Measurements from ENCODE around the gene SLC28A2. TPM values are rescaled to one million over a fixed set of nuclear protein-coding genes. Genes with fewer than 3 reads are reported as not detected.

SLC28A2 gene, protein sequence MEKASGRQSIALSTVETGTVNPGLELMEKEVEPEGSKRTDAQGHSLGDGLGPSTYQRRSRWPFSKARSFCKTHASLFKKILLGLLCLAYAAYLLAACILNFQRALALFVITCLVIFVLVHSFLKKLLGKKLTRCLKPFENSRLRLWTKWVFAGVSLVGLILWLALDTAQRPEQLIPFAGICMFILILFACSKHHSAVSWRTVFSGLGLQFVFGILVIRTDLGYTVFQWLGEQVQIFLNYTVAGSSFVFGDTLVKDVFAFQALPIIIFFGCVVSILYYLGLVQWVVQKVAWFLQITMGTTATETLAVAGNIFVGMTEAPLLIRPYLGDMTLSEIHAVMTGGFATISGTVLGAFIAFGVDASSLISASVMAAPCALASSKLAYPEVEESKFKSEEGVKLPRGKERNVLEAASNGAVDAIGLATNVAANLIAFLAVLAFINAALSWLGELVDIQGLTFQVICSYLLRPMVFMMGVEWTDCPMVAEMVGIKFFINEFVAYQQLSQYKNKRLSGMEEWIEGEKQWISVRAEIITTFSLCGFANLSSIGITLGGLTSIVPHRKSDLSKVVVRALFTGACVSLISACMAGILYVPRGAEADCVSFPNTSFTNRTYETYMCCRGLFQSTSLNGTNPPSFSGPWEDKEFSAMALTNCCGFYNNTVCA
- total RNA-seq, result not detected

DNA sequence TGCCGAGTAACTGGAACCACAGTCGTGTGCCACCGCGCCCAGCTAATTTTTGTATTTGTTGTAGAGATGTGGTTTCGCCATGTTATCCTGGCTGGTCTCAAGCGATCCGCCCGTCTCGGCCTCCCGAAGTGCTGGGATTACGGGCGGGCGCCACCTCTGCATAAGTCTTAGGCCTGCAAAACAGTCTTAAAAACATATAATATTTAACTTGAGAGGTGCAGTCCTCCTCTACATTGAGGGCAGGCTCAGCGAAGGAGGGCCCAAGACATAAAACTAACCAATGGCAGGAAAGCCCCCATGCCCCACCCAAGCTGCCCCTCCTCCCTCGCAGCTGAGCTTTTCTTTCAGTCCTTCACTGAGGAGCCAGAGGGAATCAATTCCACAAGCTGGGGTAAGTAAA, at the start of gene SLC28A2:
Gene SLC28A2, plus strand, starts transcription at position 347 of the 400 bp plus-strand sequence. CDS start 982 bp downstream, outside the sequence.
- DNase-seq (no peak), ATAC-seq (ENCODE audit: low read depth) (no peak)
- Mint-ChIP-seq H3K27me3 (no peaks in the 10 kb centered on the region), H3K36me3 (no peaks in the 10 kb centered on the region), H3K4me3 (no peak within 1 kb of the TSS), H3K4me1 (no peaks in the 10 kb centered on the region), H3K9me3 (no peaks in the 10 kb centered on the region), H3K27ac (no peak within 1 kb of the TSS)
- POLR2A ChIA-PET, result no interaction called here

DNA sequence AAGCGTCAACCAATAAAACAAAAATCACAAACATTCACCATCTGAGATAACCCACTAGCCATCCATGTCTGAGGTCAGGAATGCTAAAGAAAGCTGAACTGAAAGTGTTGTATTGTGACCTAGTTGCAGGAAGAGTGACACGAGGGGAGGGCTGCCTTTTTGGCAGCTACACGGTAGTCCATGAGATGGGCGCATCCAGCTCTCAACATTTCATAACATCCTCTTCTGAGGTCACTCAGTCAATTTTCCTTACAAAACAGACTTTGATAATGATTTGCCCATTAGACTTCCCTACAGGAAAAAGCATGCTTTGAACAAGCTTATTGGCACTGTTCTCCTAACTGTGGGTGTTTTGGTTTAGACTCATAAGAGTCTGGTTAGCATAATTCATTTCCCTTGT, 48.9 kb upstream of the SLC28A2 start:
- no peak for DNase-seq
- ATAC-seq (ENCODE audit: low read depth), result no peak
- POLR2A ChIA-PET, result interaction anchor here (1.4 to 4.7 kb wide), 2 partner anchors 199 to 384 kb away, joined by 4 to 32 read pairs; a partner anchor contains a TSS
- Mint-ChIP-seq H3K4me1 (peaks cover 13% of the 10 kb centered on the region), H3K27ac (no peak overlapping the region), H3K27me3 (peaks cover 13% of the 10 kb centered on the region), H3K36me3 (no peaks in the 10 kb centered on the region), H3K9me3 (no peaks in the 10 kb centered on the region), H3K4me3 (no peak overlapping the region)

DNA sequence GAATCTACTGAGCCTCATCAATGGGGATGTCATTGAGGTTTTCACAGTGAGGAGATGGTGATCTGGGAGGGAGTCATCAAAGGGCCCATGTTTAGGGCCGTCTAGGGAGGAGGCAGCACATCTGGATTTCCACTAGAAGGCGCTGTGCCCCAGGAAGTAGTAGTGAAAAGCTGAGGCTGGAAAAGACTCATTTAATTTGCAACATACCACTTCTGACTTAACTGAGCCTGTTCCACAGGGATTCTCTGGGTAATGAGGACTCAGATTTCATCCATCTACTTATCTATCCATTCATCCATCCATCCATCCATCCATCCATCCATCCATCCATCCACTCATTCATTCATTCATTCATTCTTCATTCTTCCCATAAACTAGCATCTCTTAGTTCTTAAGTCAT, 46.8 kb upstream of the SLC28A2 start:
- peak; percentile 24 for ATAC-seq (ENCODE audit: low read depth)
- no peaks in the 10 kb centered on the region for H3K9me3 Mint-ChIP-seq
- POLR2A ChIA-PET, result interaction anchor here (1.3 to 1.6 kb wide), 3 partner anchors 38 to 197 kb away, joined by 5 to 9 read pairs (median 6); a partner anchor contains a TSS

GRCh38 chr15:45212493-45212892, 39.5 kb upstream of the SLC28A2 start:
- POLR2A ChIA-PET, result no interaction called here
- Mint-ChIP-seq H3K4me3 (no peak overlapping the region), H3K27ac (no peak overlapping the region), H3K4me1 (no peaks in the 10 kb centered on the region), H3K36me3 (no peaks in the 10 kb centered on the region), H3K9me3 (no peaks in the 10 kb centered on the region), H3K27me3 (peaks cover 17% of the 10 kb centered on the region)
- DNase-seq (no peak), ATAC-seq (ENCODE audit: low read depth) (no peak)

More for the DNA sequence above, 46.8 kb upstream of the SLC28A2 start:
- Mint-ChIP-seq H3K27ac (no peak overlapping the region), H3K4me1 (peaks cover 9% of the 10 kb centered on the region), H3K4me3 (no peak overlapping the region), H3K36me3 (no peaks in the 10 kb centered on the region), H3K27me3 (peaks cover 14% of the 10 kb centered on the region)
- DNase-seq, result peak; percentile 59

DNA sequence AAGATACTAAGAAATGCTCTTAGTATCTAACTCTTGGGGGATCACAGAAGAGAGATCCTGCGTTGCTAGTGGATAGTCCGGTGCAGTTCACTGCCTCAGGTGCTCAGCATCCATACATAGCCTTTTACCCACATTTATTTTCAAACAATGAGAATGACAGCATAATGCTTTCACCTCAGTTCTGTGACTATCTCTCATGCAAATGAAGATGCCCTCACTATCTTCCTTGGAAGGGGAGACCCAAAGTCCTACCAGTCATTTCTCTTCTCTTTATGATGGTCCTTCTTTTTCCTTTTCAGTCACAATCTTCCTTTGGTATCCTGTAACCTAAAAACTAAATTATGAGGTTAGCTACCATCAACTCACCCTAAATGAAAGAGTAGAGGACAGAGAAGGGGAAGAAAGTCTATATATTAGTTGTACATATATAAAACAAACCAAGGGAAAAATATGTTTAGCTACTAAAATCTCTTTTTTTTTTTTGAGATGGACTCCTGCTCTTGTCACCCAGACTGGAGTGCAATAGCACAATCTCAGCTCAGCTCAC, 30.9 kb upstream of the SLC28A2 start:
- no peak for DNase-seq
- H3K9me3 Mint-ChIP-seq, result no peaks in the 10 kb centered on the region
- no peak overlapping the region for H3K4me3 Mint-ChIP-seq
- no peak for ATAC-seq (ENCODE audit: low read depth)
- H3K27ac Mint-ChIP-seq, result no peak overlapping the region
- POLR2A ChIA-PET, result no interaction called here
- no peaks in the 10 kb centered on the region for H3K36me3 Mint-ChIP-seq
- H3K4me1 Mint-ChIP-seq, result no peaks in the 10 kb centered on the region
- peaks cover 20% of the 10 kb centered on the region for H3K27me3 Mint-ChIP-seq

GRCh38 chr15:45221967-45222366, 30.1 kb upstream of the SLC28A2 start:
- no peaks in the 10 kb centered on the region for H3K9me3 Mint-ChIP-seq
- H3K27me3 Mint-ChIP-seq, result peaks cover 20% of the 10 kb centered on the region
- H3K4me3 Mint-ChIP-seq, result no peak overlapping the region
- ATAC-seq (ENCODE audit: low read depth) (no peak), DNase-seq (no peak)
- no peaks in the 10 kb centered on the region for H3K4me1 Mint-ChIP-seq
- H3K36me3 Mint-ChIP-seq, result no peaks in the 10 kb centered on the region
- no peak overlapping the region for H3K27ac Mint-ChIP-seq
- POLR2A ChIA-PET, result no interaction called here

GRCh38 chr15:45224621-45225217, 27.3 kb upstream of the SLC28A2 start:
- Mint-ChIP-seq H3K4me3 (no peak overlapping the region), H3K27ac (no peak overlapping the region), H3K9me3 (no peaks in the 10 kb centered on the region), H3K4me1 (no peaks in the 10 kb centered on the region), H3K36me3 (no peaks in the 10 kb centered on the region), H3K27me3 (peaks cover 20% of the 10 kb centered on the region)
- DNase-seq (no peak), ATAC-seq (ENCODE audit: low read depth) (no peak)
- POLR2A ChIA-PET, result no interaction called here

GRCh38 chr15:45225506-45226273, 26.3 kb upstream of the SLC28A2 start:
- Mint-ChIP-seq H3K36me3 (no peaks in the 10 kb centered on the region), H3K27me3 (peaks cover 17% of the 10 kb centered on the region), H3K27ac (no peak overlapping the region), H3K9me3 (no peaks in the 10 kb centered on the region), H3K4me1 (no peaks in the 10 kb centered on the region), H3K4me3 (no peak overlapping the region)
- POLR2A ChIA-PET, result no interaction called here
- ATAC-seq (ENCODE audit: low read depth) (no peak), DNase-seq (no peak)

DNA sequence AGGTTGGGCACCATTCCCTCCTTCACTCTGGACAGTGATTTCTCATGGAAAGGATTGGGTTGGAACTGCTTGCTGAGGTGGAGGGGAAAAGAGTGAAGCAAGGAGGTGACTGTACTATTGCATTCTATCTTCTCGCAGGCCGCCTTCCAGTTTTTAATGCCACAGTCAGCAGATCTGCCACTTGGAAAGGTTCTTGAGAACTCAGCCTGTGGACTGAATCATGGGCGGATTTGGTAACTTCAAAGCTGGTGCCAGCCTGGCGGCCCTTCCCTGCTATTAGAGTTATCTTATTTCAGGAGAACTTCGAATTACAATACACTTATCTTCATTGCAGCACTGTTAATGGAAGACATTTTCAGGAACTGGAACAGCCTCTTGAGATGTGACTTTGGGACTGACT, 23.1 kb upstream of the SLC28A2 start:
- Mint-ChIP-seq H3K36me3 (no peaks in the 10 kb centered on the region), H3K4me3 (no peak overlapping the region), H3K27ac (no peak overlapping the region), H3K4me1 (no peaks in the 10 kb centered on the region), H3K27me3 (peaks cover 5% of the 10 kb centered on the region), H3K9me3 (peaks cover 3% of the 10 kb centered on the region)
- POLR2A ChIA-PET, result no interaction called here
- ATAC-seq (ENCODE audit: low read depth) (no peak), DNase-seq (no peak)

- Mint-ChIP-seq H3K36me3 (peaks cover 1% of the 10 kb centered on the region), H3K9me3 (peaks cover 8% of the 10 kb centered on the region)
- POLR2A ChIA-PET, result no interaction called here
Measured at GRCh38 chr15:45230245-45230965, 21.6 kb upstream of the SLC28A2 start.

DNA sequence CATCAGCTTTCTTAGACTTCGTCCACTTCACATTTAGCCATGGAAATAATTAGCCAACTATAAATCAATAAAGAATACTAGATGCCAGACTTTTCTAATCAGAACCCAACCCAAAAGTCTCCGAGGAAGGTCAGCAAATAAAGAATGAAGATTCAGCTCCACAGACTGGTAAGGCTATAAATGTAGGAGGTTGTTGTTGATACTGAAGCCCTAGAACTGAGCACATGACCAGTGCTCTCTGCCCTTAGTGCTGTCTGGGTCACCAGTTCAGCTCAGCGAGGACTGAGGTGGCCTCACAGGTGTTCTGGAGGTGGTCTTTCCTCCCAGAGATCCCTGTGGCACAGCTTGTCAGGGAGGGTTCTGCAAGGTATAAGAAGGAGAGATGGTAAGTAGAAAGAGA, 20.9 kb upstream of the SLC28A2 start:
- DNase-seq (no peak), ATAC-seq (ENCODE audit: low read depth) (no peak)
- peaks cover 1% of the 10 kb centered on the region for H3K36me3 Mint-ChIP-seq
- H3K9me3 Mint-ChIP-seq, result peaks cover 8% of the 10 kb centered on the region
- H3K4me3 Mint-ChIP-seq, result no peak overlapping the region
- peaks cover 2% of the 10 kb centered on the region for H3K27me3 Mint-ChIP-seq
- H3K27ac Mint-ChIP-seq, result no peak overlapping the region
- POLR2A ChIA-PET, result no interaction called here
- no peaks in the 10 kb centered on the region for H3K4me1 Mint-ChIP-seq

More at GRCh38 chr15:45230245-45230965, 21.6 kb upstream of the SLC28A2 start:
- Mint-ChIP-seq H3K4me1 (no peaks in the 10 kb centered on the region), H3K4me3 (no peak overlapping the region), H3K27me3 (peaks cover 2% of the 10 kb centered on the region), H3K27ac (no peak overlapping the region)
- DNase-seq, result no peak
- ATAC-seq (ENCODE audit: low read depth), result no peak

DNA sequence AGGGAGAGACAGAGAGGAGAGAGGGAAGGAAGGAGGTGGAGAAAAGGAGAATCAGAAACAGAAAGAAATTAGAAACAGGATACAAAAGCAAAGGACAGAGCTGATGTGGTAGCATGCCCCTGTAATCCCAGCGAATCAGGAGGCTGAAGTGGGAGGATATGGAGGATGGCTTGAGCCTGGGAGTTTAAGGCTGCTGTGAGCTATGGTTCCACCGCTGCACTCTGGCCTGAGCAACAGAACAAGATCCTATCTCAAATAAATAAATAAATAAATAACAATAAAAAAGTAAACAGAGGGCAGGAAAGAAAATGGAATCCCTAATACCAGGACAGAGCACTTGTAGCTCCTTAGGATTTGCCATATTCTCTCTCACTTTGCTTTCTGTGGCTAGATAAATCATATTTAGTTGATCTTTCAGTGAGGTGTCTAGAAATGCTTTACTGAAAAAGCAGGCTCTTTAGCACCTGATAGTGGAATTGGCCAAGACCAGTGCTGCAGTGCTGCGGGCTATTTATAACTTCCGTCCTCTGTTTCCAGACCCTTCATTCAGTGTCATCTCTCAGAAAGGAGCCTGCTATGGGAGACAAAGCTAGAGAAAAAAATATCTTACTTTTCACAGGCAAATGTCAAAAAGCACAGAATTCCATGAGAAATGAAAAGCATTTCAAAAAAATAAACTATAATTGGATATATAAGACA, 20.0 kb upstream of the SLC28A2 start:
- no peak overlapping the region for H3K27ac Mint-ChIP-seq
- H3K27me3 Mint-ChIP-seq, result peaks cover 2% of the 10 kb centered on the region
- ATAC-seq (ENCODE audit: low read depth) (no peak), DNase-seq (no peak)
- POLR2A ChIA-PET, result no interaction called here
- H3K36me3 Mint-ChIP-seq, result peaks cover 1% of the 10 kb centered on the region
- H3K4me3 Mint-ChIP-seq, result no peak overlapping the region
- H3K9me3 Mint-ChIP-seq, result peaks cover 12% of the 10 kb centered on the region
- no peaks in the 10 kb centered on the region for H3K4me1 Mint-ChIP-seq

Data from activated naive CD8-positive, alpha-beta T cell treated with anti-CD3 and anti-CD28 coated beads, Interleukin-2, amount 10 ng/mL, durations not matched to agents 7 days and 5 days (primary cell).